Sigmoid colon (tissue), 4 donors: ENCODE data around the gene TASL.

Experiments
- CTCF ChIP-seq, 4 experiments: fragments of 450-650 bp in 3 of 4; fragments of 200-600 bp in 1 of 4; IDR thresholded peaks; one replicate each; pipeline ENCODE4 v1.5.1; 2016 to 2019; ENCODE audit warnings: antibody characterized with exemption in 4 of 4, mild to moderate bottlenecking in 3 of 4, moderate library complexity in 2 of 4
- EP300 ChIP-seq, 4 donors: sonication (generic); formaldehyde crosslinking; IDR thresholded peaks; one replicate each; pipeline ENCODE4 v1.6.1; 2017; ENCODE audit warnings: antibody characterized with exemption in 4 of 4
- POLR2A ChIP-seq, 2 donors: fragments of 450-650 bp; IDR thresholded peaks; one replicate each; pipeline ENCODE4 v1.6.1; 2016; ENCODE audit warnings: antibody characterized with exemption in 2 of 2, mild to moderate bottlenecking in 2 of 2, moderate library complexity in 2 of 2
- POLR2AphosphoS5 ChIP-seq, 4 donors: sonication (generic); formaldehyde crosslinking; IDR thresholded peaks; one replicate each; pipeline ENCODE4 v1.6.1; 2017; ENCODE audit warnings: antibody characterized with exemption in 4 of 4

- TF ChIP-seq CTCF (IDR thresholded peaks at IDR 0.05) (no peak), POLR2A (IDR thresholded peaks at IDR 0.05) (no peak), POLR2AphosphoS5 (IDR thresholded peaks at IDR 0.05) (no peak), EP300 (IDR thresholded peaks at IDR 0.05) (no peak)
Measured at GRCh38 chrX:30612250-30612655, 34.7 kb upstream of the TASL start.
